Kidney (tissue), 14 donors: ENCODE results near the gene RGS14. TPM values are rescaled to one million over a fixed set of nuclear protein-coding genes. Genes with fewer than 3 reads are reported as not detected.

Experiments used
- DNase-seq, 5 donors: peaks; one replicate each; pipeline ENCODE4 v3.0.0-alpha.2; 2013 to 2020
- FAIRE-seq: peaks from 2 replicates; lab custom pipeline; 2012; peaks lifted over from hg19 to GRCh38; lab: Jason Lieb, UNC
- H3K27ac ChIP-seq, 2 donors: one replicate each; pipeline ENCODE4 v1.7.0; 2013; ENCODE audit warnings: low read depth in 2 of 2, low read length in 2 of 2, inconsistent platforms in 1 of 2
- H3K27me3 ChIP-seq: one replicate; pipeline ENCODE4 v1.7.1; 2013; ENCODE audit warnings: low read length, inconsistent platforms; ENCODE audit not compliant: control insufficient read depth, insufficient read depth
- H3K36me3 ChIP-seq, 3 donors: one replicate each; pipeline versions ENCODE4 v1.7.0 to v1.7.1; 2013; ENCODE audit warnings: low read length in 3 of 3, control low read depth in 1 of 3, inconsistent platforms in 1 of 3; ENCODE audit not compliant: insufficient read depth in 3 of 3, control insufficient read depth in 2 of 3
- H3K4me1 ChIP-seq, 3 donors: one replicate each; pipeline versions ENCODE4 v1.7.0 to v1.7.1; 2013; ENCODE audit warnings: low read length in 3 of 3, inconsistent platforms in 1 of 3, low read depth in 1 of 3; ENCODE audit not compliant: control insufficient read depth in 2 of 3, insufficient read depth in 2 of 3
- H3K4me3 ChIP-seq, 3 donors: one replicate each; pipeline versions ENCODE4 v1.7.0 to v1.8.1; 2013; ENCODE audit warnings: low read length in 3 of 3, control low read depth in 1 of 3, inconsistent platforms in 1 of 3
- H3K9ac ChIP-seq, 3 donors: one replicate each; pipeline versions ENCODE4 v1.7.0 to v1.7.1; 2013; ENCODE audit warnings: low read length in 3 of 3, control low read depth in 1 of 3, inconsistent platforms in 1 of 3
- H3K9me3 ChIP-seq, 3 donors: one replicate each; pipeline versions ENCODE4 v1.7.0 to v1.7.1; 2013; ENCODE audit warnings: low read length in 3 of 3, control low read depth in 1 of 3, inconsistent platforms in 1 of 3; ENCODE audit not compliant: control insufficient read depth in 2 of 3, insufficient read depth in 1 of 3
- CTCF ChIP-seq: IDR thresholded peaks from 3 replicates; pipeline ENCODE4 v1.5.1; 2012; ENCODE audit warnings: mild to moderate bottlenecking, moderate library complexity, borderline replicate concordance; ENCODE audit not compliant: insufficient read depth; ENCODE audit errors: extremely low read depth
- intact Hi-C: fragments of 100-400 bp; cut with DNase I; formaldehyde crosslinking; loops from one replicate; pipeline ENCODE4 v1.11.1; 2022
- polyA plus RNA-seq: library from polyadenylated mRNA; stranded (reverse); fragments of 350-450 nt; fragmentation: Illumina TruSeq; extraction: RNeasy Lipid Tissue Mini Kit (QIAGEN cat#74804); gene quantifications from one replicate; pipeline ENCODE4 v1.2.3, GENCODE V29; 2014; ENCODE audit warnings: low read depth, low replicate concordance; ENCODE audit not compliant: insufficient read depth
- total RNA-seq: library from RNA; stranded (reverse); fragmentation: NEBNext Ultra II Directional; extraction: Animal tissue kit (Norgen Biotek cat#: 25700); gene quantifications from one replicate; pipeline ENCODE4 v1.2.1, GENCODE V29; 2021
- donor health status: control.
- donor health status: control.
- donor health status: control.
- donor health status: control.
- donor health status: control.
- donor health status: DM: yes; HTN: yes; CAD: no.
- donor health status: Normal renal cell carcinoma (clear cell type).

RGS14 gene
- total and polyA plus RNA-seq, 2 donors from 2014 or later: 28.4 to 56.3 TPM

GRCh38 chr5:177399997-177400868, 42.5 kb downstream of the RGS14 start, which contains the start of gene PFN3:
Gene PFN3 (minus strand): TSS chr5:177400661. CDS start chr5:177400576, 85 bp downstream.
- DNase-seq: peak in 4 of 5 donors; percentile 76 to 89 (median 84)
- FAIRE-seq: no peak
- peaks cover 21% of the 10 kb centered on the region for H3K27me3 ChIP-seq
- no peak within 1 kb of the TSS for H3K27ac ChIP-seq
- no peak for TF ChIP-seq CTCF
- no peak within 1 kb of the TSS for H3K9ac ChIP-seq
- H3K36me3 ChIP-seq: no peaks in the 10 kb centered on the region
- intact Hi-C loops: no loop called here
- no peak within 1 kb of the TSS for H3K4me3 ChIP-seq
- H3K4me1 ChIP-seq: peaks cover 0 to 32% (median 0%) of the 10 kb centered on the region in 3 donors
- no peaks in the 10 kb centered on the region for H3K9me3 ChIP-seq

GRCh38 chr5:177402271-177403043, 44.7 kb downstream of the RGS14 start:
- Histone ChIP-seq H3K36me3 (no peaks in the 10 kb centered on the region), H3K9ac (no peak overlapping the region), H3K9me3 (no peaks in the 10 kb centered on the region), H3K4me3 (peak overlapping the region in 1 of 3 donors; percentile 2), H3K27ac (no peak overlapping the region), H3K4me1 (peaks cover 0 to 32% (median 0%) of the 10 kb centered on the region in 3 donors), H3K27me3 (peaks cover 19% of the 10 kb centered on the region)
- FAIRE-seq: no peak
- intact Hi-C loops: no loop called here
- TF ChIP-seq CTCF: peak; percentile 37
- DNase-seq: peak; percentile 85 to 91 (median 88)

GRCh38 chr5:177403102-177403791, 45.5 kb downstream of the RGS14 start:
- no peaks in the 10 kb centered on the region for H3K9me3 ChIP-seq
- H3K4me1 ChIP-seq: peaks cover 0 to 32% (median 0%) of the 10 kb centered on the region in 3 donors
- H3K27ac ChIP-seq: no peak overlapping the region
- DNase-seq (peak in 2 of 5 donors; percentile 27 to 78), FAIRE-seq (no peak)
- peak overlapping the region in 1 of 3 donors; percentile 51 for H3K4me3 ChIP-seq
- no peak for TF ChIP-seq CTCF
- H3K9ac ChIP-seq: peak overlapping the region in 1 of 3 donors; percentile 12
- no peaks in the 10 kb centered on the region for H3K36me3 ChIP-seq
- H3K27me3 ChIP-seq: peaks cover 19% of the 10 kb centered on the region
- intact Hi-C loops: no loop called here
